Psoas muscle (tissue), 8 donors: Measurements from ENCODE around the gene NPRL2. TPM values are rescaled to one million over a fixed set of nuclear protein-coding genes. Genes with fewer than 3 reads are reported as not detected.

Experiments
- ATAC-seq, 4 donors: fragments of 200-7000 bp; cut with Tn5 transposase; one replicate each; pipeline ENCODE4 v1.9.1; 2020; ENCODE audit warnings: moderate library complexity in 3 of 4, mild to moderate bottlenecking in 2 of 4
- DNase-seq, 2 donors: peaks; one replicate each; pipeline ENCODE4 v3.0.0-alpha.2; 2020
- H3K27ac ChIP-seq: fragments of 200-600 bp; one replicate; pipeline ENCODE4 v1.8.0; 2022
- H3K27me3 ChIP-seq, 3 donors: fragments of 200-600 bp in 1 of 3; one replicate each; pipeline versions ENCODE4 v1.6.1 to v1.8.0; 2013 to 2022; ENCODE audit warnings: low read length in 2 of 3, mild to moderate bottlenecking in 2 of 3, moderate library complexity in 1 of 3; ENCODE audit not compliant: insufficient read depth in 3 of 3
- H3K36me3 ChIP-seq, 2 donors: fragments of 200-600 bp in 1 of 2; one replicate each; pipeline versions ENCODE4 v1.6.1 to v1.8.0; 2013 to 2022; ENCODE audit warnings: low read depth in 1 of 2, mild to moderate bottlenecking in 1 of 2, moderate library complexity in 1 of 2; ENCODE audit not compliant: insufficient read depth in 1 of 2
- H3K4me1 ChIP-seq: fragments of 200-600 bp; one replicate; pipeline ENCODE4 v1.8.0; 2022
- H3K4me3 ChIP-seq: fragments of 200-600 bp; one replicate; pipeline ENCODE4 v1.8.0; 2022; ENCODE audit warnings: mild to moderate bottlenecking
- H3K9me3 ChIP-seq: fragments of 200-600 bp; one replicate; pipeline ENCODE4 v1.8.0; 2022
- CTCF ChIP-seq: fragments of 200-600 bp; IDR thresholded peaks from one replicate; pipeline ENCODE4 v1.8.0; 2022; ENCODE audit warnings: antibody characterized with exemption
- WGBS, 3 donors: extraction: QIAGEN DNeasy Blood & Tissue Kit; methylation state at CpG; one replicate each; pipeline versions ENCODE4 v1.1.6 to v1.1.7; 2013; 5-methylcytosine and 5-hydroxymethylcytosine counted together
- intact Hi-C, 2 donors: fragments of 100-400 bp; cut with DNase I; formaldehyde crosslinking; loops; one replicate each; pipeline versions ENCODE4 v1.11.0 to v1.14.2; 2022
- polyA plus RNA-seq, 3 donors: library from polyadenylated mRNA; stranded (reverse); fragments of 200-250 nt; gene quantifications; one replicate each; pipeline ENCODE4 v1.2.3, GENCODE V29; 2013
- total RNA-seq, 4 donors: library from RNA; stranded (reverse); fragmentation: NEBNext Ultra II Directional in 2 of 4; extraction: Animal tissue kit (Norgen Biotek cat#: 25700) in 2 of 4; gene quantifications; one replicate each; pipeline versions ENCODE4 v1.2.1 to v1.2.4, GENCODE V29; 2021 to 2023
- donor health status: healthy with polysubstance abuse.
- donor health status: DM: no; HTN: no; CAD: no; lungs with moderate emphysema.
- donor health status: Bipolar disorder and iron deficiency.
- donor health status: healthy.
- donor health status: DM: yes; HTN: yes; CAD: no.
- donor health status: DM: no; HTN: no; CAD: no.
- donor health status: DM: no; HTN: no; CAD: no.
- donor health status: DM: yes; HTN: yes; CAD: no.

NPRL2 gene
- total and polyA plus RNA-seq, 7 donors: 16.1 to 36.6 (median 21.6) TPM

GRCh38 chr3:50350213-50350526 lies 405 bp downstream of the NPRL2 start:
- Histone ChIP-seq H3K36me3 (peaks cover 5 to 45% of the 10 kb centered on the region in 2 donors), H3K4me1 (peaks cover 39% of the 10 kb centered on the region), H3K9me3 (no peaks in the 10 kb centered on the region), H3K27ac (peak overlapping the region; percentile 97), H3K4me3 (peak overlapping the region; percentile 92), H3K27me3 (no peaks in the 10 kb centered on the region)
- DNase-seq (no peak), ATAC-seq (no peak)
- intact Hi-C loops: no loop called here
- 2 to 6% (median 2%) methylated on average over 7 of the region's 7 CpGs for WGBS, 3 donors
- TF ChIP-seq CTCF: no peak

GRCh38 chr3:50347187-50347813 lies 3.3 kb downstream of the NPRL2 start:
- Histone ChIP-seq H3K4me1 (peaks cover 27% of the 10 kb centered on the region), H3K4me3 (no peak overlapping the region), H3K27ac (no peak overlapping the region), H3K27me3 (no peaks in the 10 kb centered on the region), H3K9me3 (no peaks in the 10 kb centered on the region), H3K36me3 (peaks cover 0 to 19% of the 10 kb centered on the region in 2 donors)
- DNase-seq (peak; percentile 69 to 83), ATAC-seq (peak in 1 of 4 donors; percentile 10)
- intact Hi-C loops: loop anchor here in 1 of 2 donors (2.0 kb wide), 1 partner anchor 196 kb away; no protein-coding TSS in a partner anchor
- peak; percentile 61 for TF ChIP-seq CTCF
- 25 to 29% (median 28%) methylated on average over 14 of the region's 14 CpGs for WGBS, 3 donors

DNA sequence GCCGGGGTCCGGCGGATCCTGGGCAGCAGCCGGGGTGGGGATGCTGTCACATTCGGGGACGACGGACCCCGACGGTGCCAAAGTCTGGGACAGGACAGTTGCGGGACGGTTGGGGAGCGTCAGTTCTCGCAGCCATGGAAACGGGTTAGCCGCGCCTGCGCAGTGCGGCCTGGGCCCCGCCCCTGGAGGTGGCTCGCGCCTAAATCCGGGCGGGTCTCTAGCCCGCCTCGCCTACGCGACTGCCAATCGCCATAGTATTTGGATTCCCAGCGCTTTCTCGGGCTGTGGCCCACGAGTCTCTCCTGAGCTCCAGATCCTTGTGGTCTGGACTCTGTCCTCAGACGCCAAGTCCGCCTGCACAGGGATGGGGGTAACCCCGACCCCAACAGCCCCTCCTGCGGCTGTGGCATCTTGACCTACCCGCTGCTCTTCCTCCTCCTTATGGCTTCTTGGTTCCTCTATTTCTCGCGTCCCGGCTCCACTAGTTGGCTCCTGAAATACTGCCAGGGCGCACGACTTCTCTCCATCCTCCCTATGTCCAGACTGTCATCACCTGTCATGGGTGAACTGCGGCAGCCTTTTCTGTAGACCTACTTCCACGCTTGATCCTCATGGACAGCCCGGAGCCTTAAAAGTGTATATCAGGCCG lies 4.9 kb downstream of the NPRL2 start, which contains the start of gene ZMYND10:
TSS of gene ZMYND10 (minus strand) at position 147 of the 649 bp plus-strand sequence. CDS start 153 bp downstream, outside the sequence.
- peak within 1 kb of the TSS; percentile 44 for H3K4me3 ChIP-seq
- no peak within 1 kb of the TSS for H3K27ac ChIP-seq
- H3K4me1 ChIP-seq: peaks cover 21% of the 10 kb centered on the region
- 16 to 20% (median 17%) methylated on average over 45 of the region's 45 CpGs for WGBS, 3 donors
- no peak for TF ChIP-seq CTCF
- no peaks in the 10 kb centered on the region for H3K9me3 ChIP-seq
- intact Hi-C loops: loop anchor here in 1 of 2 donors (2.0 kb wide), 1 partner anchor 197 kb away; no protein-coding TSS in a partner anchor
- peaks cover 0 to 19% of the 10 kb centered on the region in 2 donors for H3K36me3 ChIP-seq
- DNase-seq (peak; percentile 71 to 81), ATAC-seq (no peak)
- H3K27me3 ChIP-seq: no peaks in the 10 kb centered on the region

GRCh38 chr3:50345008-50345407 lies 5.6 kb downstream of the NPRL2 start:
- WGBS, 3 donors: 78 to 90% (median 80%) methylated on average over 8 of the region's 8 CpGs
- Histone ChIP-seq H3K4me3 (peak overlapping the region; percentile 44), H3K4me1 (peaks cover 25% of the 10 kb centered on the region), H3K36me3 (peaks cover 0 to 19% of the 10 kb centered on the region in 2 donors), H3K9me3 (no peaks in the 10 kb centered on the region), H3K27ac (no peak overlapping the region), H3K27me3 (no peaks in the 10 kb centered on the region)
- ATAC-seq: no peak
- no peak for DNase-seq
- no peak for TF ChIP-seq CTCF
- intact Hi-C loops: no loop called here
